Muscle layer of duodenum (tissue), 2 donors: ENCODE results near the gene CEP112.

Experiments used
- H3K27ac ChIP-seq: one replicate; pipeline ENCODE4 v1.7.0; 2013; ENCODE audit warnings: mild to moderate bottlenecking, low read length
- H3K27me3 ChIP-seq: one replicate; pipeline ENCODE4 v1.7.0; 2013; ENCODE audit warnings: low read depth, mild to moderate bottlenecking, control low read depth, low read length
- H3K36me3 ChIP-seq, 2 donors: one replicate each; pipeline ENCODE4 v1.7.0; 2013; ENCODE audit warnings: low read length in 2 of 2, control low read depth in 1 of 2, mild to moderate bottlenecking in 1 of 2; ENCODE audit not compliant: insufficient read depth in 2 of 2, control insufficient read depth in 1 of 2
- H3K4me1 ChIP-seq, 2 donors: one replicate each; pipeline ENCODE4 v1.7.0; 2013; ENCODE audit warnings: low read length in 2 of 2, mild to moderate bottlenecking in 2 of 2, control low read depth in 1 of 2, moderate library complexity in 1 of 2; ENCODE audit not compliant: insufficient read depth in 2 of 2, control insufficient read depth in 1 of 2
- H3K4me3 ChIP-seq, 2 donors: one replicate each; pipeline ENCODE4 v1.7.0; 2013; ENCODE audit warnings: low read length in 2 of 2, low read depth in 1 of 2, mild to moderate bottlenecking in 1 of 2
- H3K9me3 ChIP-seq, 2 donors: one replicate each; pipeline ENCODE4 v1.7.0; 2013; ENCODE audit warnings: low read length in 2 of 2, control low read depth in 1 of 2, mild to moderate bottlenecking in 1 of 2; ENCODE audit not compliant: control insufficient read depth in 1 of 2
- donor health status: healthy.

The CEP112 gene

DNA sequence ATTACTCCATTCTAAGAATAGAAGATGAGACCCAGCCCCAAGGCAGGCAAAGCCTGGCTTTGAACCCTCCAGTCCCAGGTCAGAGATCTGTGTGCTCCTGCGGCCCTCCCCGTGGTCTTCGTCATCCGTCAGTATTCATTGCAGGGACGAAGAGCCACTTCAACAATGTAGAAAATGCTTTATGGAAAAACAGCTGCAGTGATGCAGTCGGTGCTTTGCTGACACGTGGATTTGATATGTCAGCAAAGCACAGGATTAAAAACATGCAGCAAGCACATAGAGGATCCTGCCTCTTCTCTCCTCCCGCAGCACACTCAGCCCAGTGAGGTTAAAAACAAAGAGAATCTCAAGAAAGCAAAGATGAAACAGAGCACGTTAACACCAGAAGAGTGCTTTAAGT lies 513.4 kb downstream of the CEP112 start:
- Histone ChIP-seq H3K4me3 (no peak overlapping the region), H3K36me3 (no peaks in the 10 kb centered on the region), H3K27me3 (no peaks in the 10 kb centered on the region), H3K9me3 (no peaks in the 10 kb centered on the region), H3K27ac (no peak overlapping the region), H3K4me1 (peaks cover 0 to 13% of the 10 kb centered on the region in 2 donors)

- H3K36me3 ChIP-seq = no peaks in the 10 kb centered on the region
- no peaks in the 10 kb centered on the region for H3K9me3 ChIP-seq
- no peaks in the 10 kb centered on the region for H3K27me3 ChIP-seq
- H3K4me3 ChIP-seq = no peak overlapping the region
- H3K4me1 ChIP-seq = peaks cover 0 to 13% of the 10 kb centered on the region in 2 donors
- no peak overlapping the region for H3K27ac ChIP-seq
Measured at GRCh38 chr17:65677932-65678331, 514.0 kb downstream of the CEP112 start.

- Histone ChIP-seq H3K27ac (no peak overlapping the region), H3K4me1 (peaks cover 0 to 11% of the 10 kb centered on the region in 2 donors), H3K4me3 (no peak overlapping the region), H3K27me3 (no peaks in the 10 kb centered on the region), H3K9me3 (no peaks in the 10 kb centered on the region), H3K36me3 (no peaks in the 10 kb centered on the region)
Measured at GRCh38 chr17:65674246-65675045, 517.5 kb downstream of the CEP112 start.

- Histone ChIP-seq H3K9me3 (no peaks in the 10 kb centered on the region), H3K27ac (no peak overlapping the region), H3K4me3 (no peak overlapping the region), H3K27me3 (no peaks in the 10 kb centered on the region), H3K4me1 (no peaks in the 10 kb centered on the region), H3K36me3 (no peaks in the 10 kb centered on the region)
Measured at GRCh38 chr17:65670667-65671371, 521.1 kb downstream of the CEP112 start.

DNA sequence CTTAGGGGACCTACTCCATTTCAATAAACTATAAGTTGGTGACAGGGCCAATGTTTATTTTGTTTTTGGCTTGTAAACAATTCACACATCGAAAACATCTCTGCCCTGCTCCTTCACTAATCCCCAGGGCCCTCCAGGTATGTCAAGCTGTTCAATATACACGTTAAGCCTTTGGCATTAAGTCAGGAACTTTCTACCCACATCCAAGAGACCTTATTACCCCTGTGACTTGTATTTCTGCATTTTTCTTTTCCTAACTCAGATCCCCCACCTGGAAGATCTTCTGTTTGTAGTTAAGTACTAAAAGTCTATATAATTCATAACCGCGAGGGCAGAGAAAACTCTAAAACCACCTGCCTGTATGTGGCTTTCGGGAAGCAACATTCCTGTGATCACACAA lies 523.7 kb downstream of the CEP112 start:
- no peaks in the 10 kb centered on the region for H3K27me3 ChIP-seq
- H3K9me3 ChIP-seq = no peaks in the 10 kb centered on the region
- H3K4me3 ChIP-seq = no peak overlapping the region
- no peaks in the 10 kb centered on the region for H3K36me3 ChIP-seq
- no peaks in the 10 kb centered on the region for H3K4me1 ChIP-seq
- H3K27ac ChIP-seq = no peak overlapping the region

DNA sequence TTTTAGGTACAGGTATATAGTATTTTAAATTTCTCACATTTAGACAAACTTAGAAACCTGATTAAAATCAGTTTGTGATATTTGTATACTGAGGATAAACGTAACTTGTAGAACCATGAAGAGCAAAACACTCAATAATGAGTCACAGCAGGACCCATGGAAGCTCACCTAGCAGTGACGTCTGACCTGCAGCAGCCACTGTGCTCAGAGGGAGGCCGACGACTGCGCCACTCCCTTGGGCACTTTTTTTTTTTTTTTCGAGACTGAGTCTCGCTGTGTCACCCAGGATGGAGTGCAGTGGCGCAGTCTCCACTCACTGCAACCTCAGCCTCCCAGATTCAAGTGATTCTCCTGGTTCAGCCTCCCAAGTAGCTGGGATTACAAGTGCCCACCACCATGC lies 524.3 kb downstream of the CEP112 start:
- Histone ChIP-seq H3K4me3 (no peak overlapping the region), H3K9me3 (no peaks in the 10 kb centered on the region), H3K4me1 (no peaks in the 10 kb centered on the region), H3K27me3 (no peaks in the 10 kb centered on the region), H3K27ac (no peak overlapping the region), H3K36me3 (no peaks in the 10 kb centered on the region)

GRCh38 chr17:65666876-65667321 lies 525.0 kb downstream of the CEP112 start:
- no peak overlapping the region for H3K27ac ChIP-seq
- H3K4me1 ChIP-seq = no peaks in the 10 kb centered on the region
- no peaks in the 10 kb centered on the region for H3K9me3 ChIP-seq
- H3K27me3 ChIP-seq = no peaks in the 10 kb centered on the region
- H3K4me3 ChIP-seq = no peak overlapping the region
- H3K36me3 ChIP-seq = no peaks in the 10 kb centered on the region

DNA sequence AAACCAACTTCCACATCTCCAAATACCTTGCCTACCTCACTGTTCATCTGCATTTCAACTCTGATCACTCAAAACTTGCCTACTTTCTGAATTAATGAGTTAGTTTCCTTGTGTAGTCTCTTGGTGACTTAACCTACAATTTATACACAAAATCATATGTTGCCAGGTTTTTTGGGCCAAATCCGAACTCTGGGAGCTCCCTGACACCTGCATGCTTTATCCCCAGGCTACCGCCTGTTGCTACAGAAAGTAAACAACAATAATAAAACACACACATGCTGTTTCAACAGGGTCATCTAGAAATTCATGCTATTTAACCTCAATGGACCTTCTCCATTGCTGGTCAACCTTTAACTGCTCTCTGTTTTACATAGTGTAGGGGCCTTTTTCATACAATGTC lies 526.0 kb downstream of the CEP112 start:
- Histone ChIP-seq H3K27ac (no peak overlapping the region), H3K36me3 (no peaks in the 10 kb centered on the region), H3K4me3 (no peak overlapping the region)

DNA sequence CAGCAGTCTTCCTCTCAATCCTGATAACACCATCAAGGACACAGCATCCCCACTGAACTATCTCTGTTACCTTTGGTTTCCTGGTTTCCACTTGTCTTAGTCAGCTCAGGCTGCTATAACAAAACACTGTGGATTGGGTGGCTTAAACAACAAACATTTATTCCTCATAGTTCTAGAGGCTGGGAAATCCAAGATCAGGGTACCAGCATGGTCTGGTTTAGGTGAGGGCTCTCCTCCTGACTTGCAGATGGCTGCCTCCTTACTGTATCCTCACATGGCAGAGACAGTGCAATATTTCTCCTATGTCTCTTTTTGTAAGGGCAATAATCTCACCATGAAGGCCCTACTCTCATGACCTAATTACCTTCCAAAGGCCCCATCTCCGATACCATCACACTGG lies 527.2 kb downstream of the CEP112 start:
- Histone ChIP-seq H3K4me1 (no peaks in the 10 kb centered on the region), H3K36me3 (no peaks in the 10 kb centered on the region), H3K9me3 (no peaks in the 10 kb centered on the region), H3K27me3 (no peaks in the 10 kb centered on the region), H3K27ac (no peak overlapping the region), H3K4me3 (no peak overlapping the region)

More for the DNA sequence above, 526.0 kb downstream of the CEP112 start:
- Histone ChIP-seq H3K9me3 (no peaks in the 10 kb centered on the region), H3K27me3 (no peaks in the 10 kb centered on the region), H3K4me1 (no peaks in the 10 kb centered on the region)

- Histone ChIP-seq H3K27ac (no peak overlapping the region), H3K4me1 (no peaks in the 10 kb centered on the region), H3K27me3 (no peaks in the 10 kb centered on the region)
Measured at GRCh38 chr17:65664266-65664665, 527.7 kb downstream of the CEP112 start.

DNA sequence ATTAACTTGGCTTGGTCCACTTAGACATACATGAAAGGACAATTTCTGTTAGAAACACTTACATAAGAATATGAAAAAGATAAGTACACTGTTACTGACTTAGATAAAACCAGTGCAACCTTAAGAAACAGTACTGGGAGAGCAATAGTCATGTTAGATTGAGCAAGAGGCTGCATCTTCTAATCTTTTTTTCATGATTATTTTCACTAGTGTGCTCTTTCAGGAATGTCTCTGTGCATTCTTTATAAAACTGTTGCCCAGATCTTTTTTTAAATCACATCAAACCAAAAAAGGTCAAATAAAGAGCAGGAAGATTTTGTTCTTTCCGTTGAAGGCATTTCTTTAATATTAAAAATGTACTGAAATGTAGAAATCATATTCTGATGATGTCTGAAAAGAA lies 529.7 kb downstream of the CEP112 start:
- H3K27me3 ChIP-seq = no peaks in the 10 kb centered on the region
- H3K36me3 ChIP-seq = no peaks in the 10 kb centered on the region
- H3K4me3 ChIP-seq = no peak overlapping the region
- H3K4me1 ChIP-seq = no peaks in the 10 kb centered on the region
- H3K9me3 ChIP-seq = no peaks in the 10 kb centered on the region
- H3K27ac ChIP-seq = no peak overlapping the region

More at GRCh38 chr17:65664266-65664665, 527.7 kb downstream of the CEP112 start:
- H3K9me3 ChIP-seq = no peaks in the 10 kb centered on the region
- H3K4me3 ChIP-seq = no peak overlapping the region
- no peaks in the 10 kb centered on the region for H3K36me3 ChIP-seq
